8988T (cell line): ENCODE measurements around the gene PURA.
A peak's percentile ranks its signal among the peaks of the same experiment; 100 is the strongest.

ENCODE experiments used
- DNase-seq: peaks from one replicate; pipeline ENCODE4 v3.0.0; 2011

PURA gene

DNA sequence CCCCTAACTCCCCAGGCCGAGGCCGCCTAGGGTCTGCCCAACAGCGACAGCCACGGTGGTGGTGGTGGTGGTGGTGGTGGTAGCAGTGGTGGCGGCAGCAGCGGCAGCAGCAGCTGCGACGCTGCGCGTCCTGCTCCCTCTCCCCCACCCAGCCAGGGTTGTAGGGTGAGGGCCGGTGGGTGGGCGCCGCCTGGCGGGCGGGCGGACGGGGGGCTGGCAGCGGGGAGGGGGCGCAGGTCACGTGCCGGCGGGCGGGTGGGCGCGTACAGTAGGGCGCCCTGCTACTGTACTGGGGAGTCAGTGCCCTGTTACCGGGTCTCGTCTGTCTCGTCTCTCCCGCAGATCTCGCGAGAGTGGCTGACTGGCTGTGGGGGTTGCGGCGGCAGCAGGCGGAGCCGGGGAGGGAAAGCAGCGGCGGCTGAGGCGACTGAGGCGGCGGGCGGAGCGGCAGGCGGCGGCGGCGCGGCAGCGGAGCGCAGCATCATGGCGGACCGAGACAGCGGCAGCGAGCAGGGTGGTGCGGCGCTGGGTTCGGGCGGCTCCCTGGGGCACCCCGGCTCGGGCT lies at the start of gene PURA:
Gene PURA, plus strand, starts transcription at position 411 of the 565 bp plus-strand sequence. Its CDS starts 73 bp downstream, at position 484.
- DNase-seq = peak; percentile 96

DNA sequence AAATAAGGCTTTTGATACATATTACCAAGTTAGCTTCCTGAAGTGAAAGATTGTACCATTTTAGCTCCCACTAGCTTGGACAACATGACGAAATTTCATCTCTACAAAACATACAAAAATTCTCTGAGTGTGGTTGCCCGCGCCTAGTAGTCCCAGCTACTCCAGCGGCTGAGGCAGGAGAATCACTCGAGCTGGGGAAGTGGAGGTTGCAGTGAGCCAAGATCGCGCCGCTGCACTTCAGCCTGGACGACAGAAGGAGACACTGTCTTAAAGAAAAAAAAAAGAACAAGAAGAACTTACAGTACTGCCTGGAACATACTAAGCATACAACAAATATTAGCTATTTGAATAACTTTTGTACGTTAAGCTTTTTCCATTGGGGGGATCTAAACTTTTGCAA lies 41.1 kb upstream of the PURA start:
- no peak for DNase-seq

DNA sequence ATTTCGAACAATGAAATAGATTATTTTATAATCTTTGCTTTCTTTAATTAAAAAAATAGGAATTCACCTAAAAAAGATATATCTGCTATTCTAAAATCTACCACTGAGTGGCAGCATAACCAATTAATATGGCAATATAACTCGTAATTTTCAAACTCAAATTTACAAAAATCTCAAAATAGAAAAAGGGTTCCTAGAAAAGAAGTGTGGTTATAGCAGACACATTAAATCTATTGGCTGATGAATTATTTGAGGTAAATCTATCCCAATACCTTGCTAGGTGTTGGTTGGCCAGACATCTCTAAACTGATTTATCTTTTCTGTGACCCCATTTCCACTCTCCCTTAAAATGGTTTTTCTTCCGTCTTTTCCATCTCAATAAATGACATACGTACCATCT lies 40.6 kb upstream of the PURA start:
- DNase-seq = no peak

DNA sequence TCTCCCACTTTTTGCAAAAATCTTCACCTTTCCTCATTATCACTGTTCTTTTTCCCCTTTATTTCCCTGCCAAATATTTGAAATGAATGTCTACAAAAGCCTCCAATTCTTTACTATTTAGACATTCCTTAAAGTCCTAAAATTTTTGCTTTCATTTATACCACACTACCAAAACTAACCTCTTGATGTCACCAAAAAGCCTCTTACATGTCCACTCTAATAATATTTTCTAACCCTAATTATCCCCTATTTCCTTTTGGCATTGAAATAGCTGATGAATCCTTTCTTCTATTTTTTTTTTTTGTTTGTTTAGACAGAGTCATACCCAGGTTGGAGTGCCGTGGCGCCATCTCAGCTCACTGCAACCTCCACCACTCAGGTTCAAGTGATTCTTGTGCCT lies 38.5 kb upstream of the PURA start:
- DNase-seq = no peak

DNA sequence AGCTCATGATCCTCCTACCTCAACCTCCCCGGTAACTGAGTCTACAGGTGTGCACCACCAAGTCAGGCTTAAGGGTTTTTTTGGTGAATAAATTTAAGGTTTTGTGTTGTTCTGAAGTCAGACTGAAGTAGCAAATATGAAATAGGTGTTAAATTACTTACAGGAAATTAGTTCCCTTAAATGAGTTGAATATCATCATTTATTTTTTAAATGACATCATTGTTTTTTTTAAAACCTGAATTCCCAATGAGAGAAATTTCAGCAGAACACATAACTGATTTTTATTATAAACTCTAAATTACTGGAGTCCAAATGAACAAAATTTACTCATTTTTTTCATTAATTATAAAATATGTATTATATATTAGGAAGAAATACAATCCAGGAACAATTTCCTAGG lies 37.8 kb upstream of the PURA start:
- no peak for DNase-seq

DNA sequence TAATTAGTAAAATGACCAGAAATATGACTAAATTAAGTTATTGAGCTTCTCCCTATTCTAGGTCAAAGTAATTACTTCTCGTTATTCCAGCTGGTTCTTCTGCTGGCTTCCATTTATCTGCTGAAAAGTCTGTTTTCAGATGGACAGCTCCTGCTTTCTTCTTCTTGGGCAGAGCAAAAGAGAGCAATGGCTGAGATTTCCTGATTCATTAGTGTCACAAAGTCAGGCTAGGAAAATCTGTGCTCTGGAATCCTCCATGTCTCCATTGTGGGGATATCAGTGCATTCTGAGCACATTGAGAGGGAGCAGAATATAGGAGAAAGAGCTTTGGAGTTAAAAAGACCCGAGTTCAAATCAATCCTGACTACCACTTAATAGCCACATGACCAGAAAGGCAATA lies 37.1 kb upstream of the PURA start:
- no peak for DNase-seq

DNA sequence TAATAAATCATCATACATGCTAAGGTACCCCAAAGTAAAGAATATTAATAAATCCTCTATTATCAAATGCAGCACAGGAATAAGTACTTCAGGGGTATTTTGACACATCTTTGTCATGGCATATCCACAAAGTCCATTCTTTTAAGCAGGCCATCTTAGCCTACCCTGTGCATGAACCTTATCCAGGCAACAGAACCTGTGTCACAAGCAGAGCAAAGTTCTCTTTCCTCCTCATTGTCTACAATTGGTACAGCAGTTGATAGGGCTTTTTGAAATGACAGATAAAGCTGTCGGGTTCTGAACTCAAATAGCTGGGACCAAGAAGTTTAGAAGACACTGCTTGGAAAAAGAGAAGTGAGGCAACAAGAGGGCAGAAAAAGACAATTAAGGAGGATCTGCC lies 30.8 kb upstream of the PURA start:
- no peak for DNase-seq

DNA sequence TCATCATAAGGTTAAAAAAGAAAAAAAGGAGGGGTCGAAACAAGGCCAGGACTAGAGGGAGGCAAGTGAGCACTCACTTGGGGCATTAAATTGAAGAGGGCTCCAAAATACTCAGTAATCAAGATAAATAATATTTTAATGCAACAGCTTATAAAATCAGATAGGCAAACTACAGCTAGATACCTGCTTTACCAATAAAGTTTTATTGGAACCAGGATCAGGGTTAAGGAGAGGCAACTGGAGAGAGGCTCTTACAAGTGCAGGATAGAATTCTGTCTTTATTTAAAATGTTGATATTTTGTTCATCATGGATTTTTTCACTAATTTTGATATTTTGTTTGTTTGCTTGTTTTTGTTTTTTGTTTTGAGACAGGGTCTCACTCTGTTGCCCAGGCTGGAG lies 30.3 kb upstream of the PURA start:
- DNase-seq = no peak

DNA sequence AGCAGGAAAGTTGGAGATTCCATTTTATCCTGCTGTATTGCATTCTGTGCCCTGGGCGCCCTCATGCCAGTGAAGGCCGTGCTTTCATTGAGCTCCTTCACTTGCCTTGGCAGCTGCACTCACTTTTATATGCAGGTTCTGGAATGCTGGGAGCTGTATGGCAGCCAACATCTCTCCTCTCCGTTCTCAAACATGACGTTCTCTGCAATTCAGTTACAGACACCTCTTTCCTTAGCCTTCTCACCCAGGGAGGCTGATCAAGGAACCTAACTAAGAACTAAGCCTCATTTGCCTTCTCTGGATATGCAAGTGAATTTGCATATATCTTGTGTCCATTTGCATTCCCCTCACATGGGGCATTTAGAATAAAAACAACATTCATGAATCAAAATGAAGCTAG lies 29.4 kb upstream of the PURA start:
- no peak for DNase-seq

DNA sequence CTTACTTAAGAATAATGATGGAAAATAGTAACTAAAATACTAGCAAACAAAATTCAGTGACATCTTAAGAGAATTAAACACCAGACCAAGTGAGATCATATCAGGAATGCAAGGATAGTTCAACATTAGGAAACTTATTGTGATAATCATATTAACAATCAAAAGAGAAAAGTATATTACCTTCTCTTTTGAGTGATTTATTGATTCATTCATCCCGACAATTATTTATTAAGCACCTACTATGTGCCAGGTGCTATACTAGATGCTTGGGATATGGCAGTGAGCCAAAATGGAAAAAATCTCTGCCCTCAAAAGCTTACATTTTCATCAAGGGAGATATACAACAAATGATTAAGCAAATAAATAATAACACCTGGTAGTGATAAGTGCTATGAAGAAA lies 23.7 kb upstream of the PURA start:
- DNase-seq = no peak

DNA sequence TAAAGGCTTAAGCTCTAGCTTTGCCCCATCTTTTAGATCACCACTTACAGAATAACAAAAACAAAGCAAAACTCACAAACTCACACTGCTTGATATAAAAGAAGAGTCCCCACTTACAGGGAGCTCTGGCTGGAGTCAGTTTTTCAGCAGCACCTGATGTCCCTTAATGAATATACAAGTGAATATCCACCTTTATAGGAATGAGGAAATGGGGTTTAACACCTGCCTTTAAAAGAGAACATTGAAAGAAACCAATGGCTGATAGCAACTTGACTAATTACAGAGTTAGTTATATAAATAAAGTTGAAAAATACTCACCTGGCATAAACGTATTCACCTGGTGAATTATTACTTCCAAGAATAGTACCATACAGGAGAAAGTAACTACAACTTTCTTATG lies 20.7 kb upstream of the PURA start:
- DNase-seq = no peak

DNA sequence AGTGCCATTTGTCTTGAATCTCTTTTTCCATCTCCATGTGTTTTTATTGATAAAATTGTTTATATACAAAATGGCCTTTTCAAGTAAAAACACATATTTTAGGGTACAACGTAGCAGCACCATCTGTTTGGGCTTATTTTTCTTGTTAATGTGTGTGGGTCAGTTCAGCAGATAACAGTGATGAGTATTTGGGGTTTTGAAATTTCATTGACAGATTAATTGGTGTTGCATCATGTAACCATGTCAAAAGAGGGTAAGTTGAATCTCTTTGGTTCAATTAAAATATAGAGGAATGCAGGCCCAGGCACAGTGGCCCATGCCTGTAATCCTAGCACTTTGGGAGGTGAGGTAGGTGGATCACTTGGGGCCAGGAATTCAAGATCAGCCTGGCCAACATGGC lies 20.0 kb upstream of the PURA start:
- DNase-seq = no peak

DNA sequence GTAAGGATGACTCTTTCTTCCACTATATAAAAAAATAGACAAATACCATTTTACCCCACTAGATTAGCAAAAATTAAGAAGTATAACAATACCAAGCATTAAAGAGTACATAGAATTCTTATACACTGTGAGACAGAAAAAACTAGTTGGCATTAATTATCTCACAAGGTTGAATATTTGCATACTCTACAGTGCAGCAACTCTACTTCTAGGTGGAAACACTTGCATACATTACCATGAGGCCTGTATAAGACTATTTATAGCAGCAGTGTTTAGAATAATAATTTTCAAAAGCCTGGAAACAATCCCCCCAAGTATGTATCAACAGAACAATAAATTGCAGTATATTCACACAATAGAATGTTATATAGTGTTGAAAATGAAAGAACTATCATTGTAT lies 19.0 kb upstream of the PURA start:
- no peak for DNase-seq

DNA sequence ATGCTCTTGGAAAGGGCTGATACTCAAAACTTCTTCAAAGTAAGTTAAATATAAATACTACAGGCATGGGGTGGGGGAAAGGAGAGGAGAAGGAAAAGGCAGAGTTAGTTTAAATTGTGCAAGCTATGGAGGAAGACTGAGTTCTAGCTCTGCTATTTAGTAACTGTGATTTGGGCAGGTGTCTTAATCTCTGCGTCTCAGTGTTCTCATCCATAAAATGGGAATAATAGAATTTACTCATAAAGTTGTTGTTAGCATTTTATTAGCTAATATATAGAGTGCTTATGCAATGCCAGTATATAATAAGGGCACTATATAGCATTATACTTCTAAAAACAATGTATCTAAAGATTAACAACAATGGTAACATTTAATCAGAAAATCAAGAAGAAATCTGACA lies 12.7 kb upstream of the PURA start:
- DNase-seq = no peak

DNA sequence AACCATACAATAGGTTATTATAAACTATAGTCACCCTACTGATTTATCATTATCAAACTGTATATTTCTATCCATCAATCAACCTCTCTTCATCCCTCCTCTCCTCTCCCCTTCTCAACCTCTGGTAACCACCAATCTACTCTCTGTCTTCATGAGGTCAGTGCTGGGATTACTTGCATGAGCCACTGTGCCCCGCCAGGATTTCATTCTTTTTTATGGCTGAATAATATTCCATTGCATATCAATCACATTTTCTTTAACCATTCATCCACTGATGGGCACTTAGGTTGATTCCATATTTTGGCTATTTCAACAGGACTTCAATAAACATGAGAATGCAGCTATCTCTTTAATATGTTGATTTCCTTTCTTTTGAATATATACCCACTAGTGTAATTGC lies 10.8 kb upstream of the PURA start:
- DNase-seq = no peak

DNA sequence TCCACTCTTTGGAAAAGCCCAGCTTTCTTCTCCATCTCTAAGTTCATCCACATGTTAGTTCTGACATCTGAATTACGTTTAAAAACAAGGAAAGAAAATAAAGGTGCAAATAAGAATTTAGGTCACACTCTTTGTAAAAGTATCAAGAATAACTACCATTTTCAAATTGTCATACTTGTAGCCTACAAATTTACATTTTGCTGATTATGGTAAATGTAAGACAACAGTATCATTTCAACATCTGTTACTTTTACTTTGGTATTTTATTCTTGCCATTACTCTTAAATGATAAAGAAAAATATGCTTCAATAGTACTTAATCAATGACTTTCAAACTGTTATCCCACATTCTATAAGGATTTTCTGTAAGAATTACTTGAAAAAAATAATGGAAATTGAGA lies 9.8 kb upstream of the PURA start:
- DNase-seq = no peak

DNA sequence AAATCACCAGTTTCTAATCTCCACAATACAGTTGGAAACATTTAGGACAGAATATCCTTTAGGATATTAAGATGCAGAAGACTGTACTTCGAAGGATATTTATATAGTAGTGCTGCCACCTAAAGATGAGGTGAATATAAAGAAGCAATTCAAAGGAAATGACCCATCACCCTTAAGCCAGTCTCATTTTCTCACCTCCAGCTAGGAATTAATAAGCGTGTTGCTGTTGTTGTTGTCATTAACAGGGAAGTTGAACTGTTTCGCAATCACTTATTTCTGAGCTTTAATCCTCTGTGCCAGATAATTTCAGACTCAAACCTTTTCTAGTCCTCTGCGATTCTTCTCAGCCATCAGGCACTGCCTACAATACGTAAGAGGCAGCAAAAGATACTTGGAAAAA lies 7.8 kb upstream of the PURA start:
- DNase-seq = no peak

DNA sequence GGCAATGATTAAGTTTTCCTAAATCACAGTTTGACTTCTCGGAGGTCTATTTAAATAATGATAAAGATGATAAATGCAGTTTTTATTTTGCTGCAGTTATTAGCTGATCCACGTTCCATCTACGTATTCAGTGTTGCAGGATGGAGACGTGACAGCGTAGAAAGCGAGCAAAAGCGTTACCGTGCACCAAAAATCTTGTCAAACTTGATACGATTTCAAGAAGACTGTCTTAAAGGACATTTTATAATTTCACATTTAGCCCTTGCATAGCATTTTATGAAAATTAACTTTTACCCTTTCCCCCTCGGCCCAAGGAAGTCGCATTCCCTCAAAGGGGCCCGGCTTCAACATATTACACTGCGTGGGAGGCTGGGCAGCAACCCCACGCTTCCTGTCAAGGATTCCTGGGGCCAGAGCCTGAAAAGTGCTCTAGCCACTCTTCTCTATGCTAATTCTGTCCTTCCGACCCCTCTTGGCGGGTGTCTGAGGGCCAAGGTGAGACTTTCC lies 7.1 kb upstream of the PURA start:
- DNase-seq = no peak

DNA sequence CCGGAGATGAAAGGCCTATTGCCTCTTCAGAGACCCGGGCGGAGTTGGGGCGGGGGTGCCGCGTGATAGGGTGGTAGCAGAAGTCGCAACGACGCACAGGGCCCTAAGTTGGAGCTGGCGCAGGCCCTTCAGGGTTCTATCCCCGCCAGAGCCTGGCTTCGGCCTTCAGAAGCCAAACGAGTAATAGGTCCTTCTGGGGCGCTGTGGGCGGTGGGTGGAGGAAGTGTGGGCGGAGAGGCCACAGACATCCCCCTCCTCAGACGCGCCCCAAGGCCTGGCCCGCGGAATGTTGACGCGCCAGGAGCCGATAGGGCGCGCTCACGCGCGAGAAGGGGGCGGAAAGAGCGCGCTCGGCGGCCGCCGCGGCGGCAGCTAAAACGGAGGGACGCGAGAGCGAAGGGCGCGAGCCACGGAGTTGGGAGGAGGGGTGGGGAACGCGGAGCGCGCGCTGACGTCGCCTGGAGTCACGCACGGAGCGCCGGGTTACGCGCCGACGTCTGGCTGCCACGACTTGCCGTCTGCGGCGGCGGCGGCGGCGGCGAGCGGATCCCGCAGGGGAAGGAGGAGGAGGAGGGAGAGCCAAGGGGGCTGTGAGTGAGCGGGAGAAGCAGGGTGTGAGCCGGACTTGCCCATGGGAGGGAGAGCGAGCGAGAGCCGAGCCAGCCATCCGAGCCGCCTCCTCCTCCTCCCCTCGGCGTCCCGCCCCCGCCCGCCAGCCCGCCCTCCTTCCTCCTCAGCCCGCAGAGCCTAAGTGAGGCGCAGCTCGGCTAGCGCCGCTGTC lies 6.4 kb upstream of the PURA start:
- DNase-seq = peak; percentile 90

DNA sequence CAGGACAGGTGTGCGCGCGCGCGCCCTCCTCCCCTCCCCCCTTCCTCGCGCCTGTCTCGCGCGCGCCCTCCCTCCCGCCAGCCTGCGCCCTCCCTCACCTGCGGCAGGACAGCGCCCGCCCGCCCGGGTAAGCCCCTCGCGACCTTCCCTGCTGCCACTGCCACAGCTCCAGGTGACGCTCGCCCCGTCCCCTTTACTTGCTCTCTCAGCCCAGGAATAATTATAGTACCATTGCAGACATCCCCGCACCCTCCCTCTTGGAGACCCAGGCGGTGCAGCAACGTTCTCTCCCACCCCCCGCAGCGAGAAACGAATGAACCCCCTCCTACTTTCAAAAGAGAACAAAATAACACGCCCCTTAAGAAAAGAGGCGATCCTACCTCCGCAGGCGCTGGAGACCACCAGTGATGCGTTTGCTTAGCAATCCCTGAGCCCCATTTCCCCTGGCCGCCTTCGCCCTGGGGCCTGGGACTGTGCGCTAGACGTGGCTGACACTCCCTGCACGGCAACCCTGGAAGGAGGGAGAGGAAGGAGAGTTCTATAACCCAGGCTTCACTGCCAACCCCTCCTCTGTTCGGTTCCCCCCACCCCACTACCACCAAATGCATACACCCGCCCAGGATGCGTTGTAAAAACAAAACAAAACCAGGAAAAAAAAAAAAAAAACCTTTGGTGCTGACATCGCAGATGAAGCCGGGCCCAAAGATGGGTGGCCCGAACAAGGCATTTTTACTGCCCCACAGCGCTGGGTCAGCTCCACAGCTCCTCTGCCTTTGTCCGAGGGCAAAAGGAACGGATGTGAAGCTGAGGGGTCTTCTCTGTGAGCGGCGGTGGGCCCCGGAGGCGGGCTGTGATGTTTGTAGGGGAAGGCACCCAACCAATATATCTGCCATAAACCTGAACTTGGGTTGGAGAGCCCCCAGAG lies 5.6 kb upstream of the PURA start:
- DNase-seq = no peak

DNA sequence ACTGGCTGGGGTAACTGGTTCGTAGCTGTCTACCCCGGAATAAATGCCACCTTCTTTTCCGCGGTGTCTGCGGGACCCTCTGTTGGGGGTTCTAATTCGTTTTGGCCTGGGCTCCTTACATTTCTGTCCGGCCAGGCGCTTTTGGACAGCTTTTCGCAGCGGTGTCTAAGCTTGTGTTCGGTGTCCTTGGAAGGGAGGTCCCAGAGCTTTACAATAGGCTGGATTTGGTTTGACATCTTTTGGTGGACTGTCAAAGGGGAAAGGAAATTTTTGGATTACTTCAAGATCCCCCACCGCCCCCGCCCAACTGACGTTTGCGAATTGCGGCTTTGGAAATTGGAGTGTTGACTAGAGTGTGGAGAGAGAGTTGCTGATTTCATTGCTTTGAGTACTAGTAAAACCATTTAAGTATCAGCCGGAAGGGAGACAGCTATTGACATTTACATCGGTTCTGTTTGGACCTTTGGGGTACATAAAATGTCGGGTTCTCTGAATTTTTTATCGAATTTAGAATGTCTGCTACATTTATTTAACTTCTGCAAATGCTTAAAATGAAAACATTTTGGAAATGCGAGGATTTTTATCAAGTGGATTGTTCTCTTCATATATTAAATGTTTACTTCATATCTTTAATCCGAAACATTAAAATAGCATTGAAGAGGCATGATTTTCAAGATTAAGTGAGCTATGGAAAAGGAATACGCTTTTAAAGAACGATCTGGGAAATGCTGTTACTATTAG lies 4.7 kb upstream of the PURA start:
- no peak for DNase-seq

DNA sequence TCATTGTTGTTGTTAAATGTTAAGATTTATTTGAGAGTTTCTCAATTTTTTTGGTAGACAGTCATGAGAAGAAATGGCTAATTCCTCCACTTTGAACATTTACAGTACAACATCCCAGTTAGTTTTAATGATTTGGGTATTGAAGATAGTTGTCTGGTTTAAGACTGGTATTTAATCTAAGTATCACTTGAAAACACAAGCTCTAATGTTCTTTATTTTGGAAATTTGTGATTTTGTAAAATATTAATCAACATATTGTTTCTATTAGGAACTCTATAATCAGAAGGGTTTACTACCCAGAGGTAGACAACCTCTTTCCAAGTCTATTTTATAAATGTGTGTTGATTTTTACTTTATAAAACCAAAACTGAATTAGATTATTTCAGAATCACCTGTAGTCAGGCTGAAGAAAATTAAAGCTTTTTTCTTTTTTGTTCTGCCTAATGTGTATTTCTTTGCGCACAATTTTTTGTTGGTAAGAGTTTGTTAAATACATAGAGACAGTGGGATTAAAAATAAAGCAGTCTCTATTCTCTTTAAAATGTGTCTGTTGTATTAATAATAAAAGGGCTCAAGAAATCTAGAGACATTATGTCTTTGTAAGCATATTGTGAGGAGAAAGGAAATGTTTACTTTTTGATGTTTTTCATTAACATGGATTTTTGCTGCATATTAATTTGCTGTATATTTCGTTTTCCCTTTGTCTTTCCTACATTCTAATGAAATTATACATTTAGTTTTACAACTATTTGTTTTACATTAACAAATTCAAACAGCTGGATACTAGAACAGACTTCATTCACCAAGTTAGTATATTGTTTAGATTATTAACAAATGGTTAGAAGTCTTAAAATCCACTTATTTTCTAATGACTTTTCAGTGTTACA lies 3.9 kb upstream of the PURA start:
- no peak for DNase-seq
